ENCODE results near the gene SGCD.

DNA sequence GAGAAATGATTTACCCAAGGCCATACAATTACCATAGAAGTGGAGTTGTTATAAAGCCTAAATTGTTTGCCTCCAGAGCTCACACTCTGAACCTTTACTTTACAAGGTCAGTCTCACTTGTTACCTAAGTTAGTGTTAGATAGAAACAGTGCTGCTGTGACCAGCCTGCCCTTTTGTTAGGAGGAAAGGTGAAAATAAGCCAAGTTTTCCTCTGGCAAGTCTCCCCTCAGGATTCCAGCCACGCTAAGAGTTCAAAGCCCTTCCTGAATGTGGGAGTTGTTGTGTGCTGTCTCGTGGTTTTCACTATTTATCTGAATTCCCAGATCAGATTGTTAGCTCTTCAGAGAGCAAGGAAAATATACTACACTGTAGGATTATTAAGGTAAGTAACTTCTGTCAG is 260.0 kb downstream of the SGCD start:
- TF ChIP-seq, protein P1, sequence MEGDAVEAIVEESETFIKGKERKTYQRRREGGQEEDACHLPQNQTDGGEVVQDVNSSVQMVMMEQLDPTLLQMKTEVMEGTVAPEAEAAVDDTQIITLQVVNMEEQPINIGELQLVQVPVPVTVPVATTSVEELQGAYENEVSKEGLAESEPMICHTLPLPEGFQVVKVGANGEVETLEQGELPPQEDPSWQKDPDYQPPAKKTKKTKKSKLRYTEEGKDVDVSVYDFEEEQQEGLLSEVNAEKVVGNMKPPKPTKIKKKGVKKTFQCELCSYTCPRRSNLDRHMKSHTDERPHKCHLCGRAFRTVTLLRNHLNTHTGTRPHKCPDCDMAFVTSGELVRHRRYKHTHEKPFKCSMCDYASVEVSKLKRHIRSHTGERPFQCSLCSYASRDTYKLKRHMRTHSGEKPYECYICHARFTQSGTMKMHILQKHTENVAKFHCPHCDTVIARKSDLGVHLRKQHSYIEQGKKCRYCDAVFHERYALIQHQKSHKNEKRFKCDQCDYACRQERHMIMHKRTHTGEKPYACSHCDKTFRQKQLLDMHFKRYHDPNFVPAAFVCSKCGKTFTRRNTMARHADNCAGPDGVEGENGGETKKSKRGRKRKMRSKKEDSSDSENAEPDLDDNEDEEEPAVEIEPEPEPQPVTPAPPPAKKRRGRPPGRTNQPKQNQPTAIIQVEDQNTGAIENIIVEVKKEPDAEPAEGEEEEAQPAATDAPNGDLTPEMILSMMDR (IDR thresholded peaks at IDR 0.05) = no peak
- no peak for TF ChIP-seq POLR2A (IDR thresholded peaks at IDR 0.05)

Data from heart left ventricle (tissue), 13 donors.